Trophoblast cell (in vitro differentiated cells and primary cell): ENCODE data around the gene FLRT2.

ENCODE experiments used
- DNase-seq, 2 donors: peaks; one replicate each; pipeline ENCODE4 v3.0.0-alpha.2; 2016
- H2AFZ ChIP-seq: 2 replicates; pipeline ENCODE4 v1.6.1; 2013; ENCODE audit warnings: low read length, moderate library complexity, mild to moderate bottlenecking; ENCODE audit not compliant: insufficient read depth, poor library complexity
- H2AK5ac ChIP-seq: 2 replicates; pipeline ENCODE4 v1.6.1; 2013; ENCODE audit warnings: mild to moderate bottlenecking, low read length
- H2BK120ac ChIP-seq: 2 replicates; pipeline ENCODE4 v1.6.1; 2013; ENCODE audit warnings: low read length, mild to moderate bottlenecking, moderate library complexity; ENCODE audit not compliant: insufficient read depth, poor library complexity
- H2BK12ac ChIP-seq: 2 replicates; pipeline ENCODE4 v1.6.1; 2013; ENCODE audit warnings: mild to moderate bottlenecking, low read length, moderate library complexity
- H2BK5ac ChIP-seq: 2 replicates; pipeline ENCODE4 v1.6.1; 2013; ENCODE audit warnings: low read length, low read depth, moderate library complexity, mild to moderate bottlenecking; ENCODE audit not compliant: poor library complexity
- H3K14ac ChIP-seq: 2 replicates; pipeline ENCODE4 v1.6.1; 2013; ENCODE audit warnings: mild to moderate bottlenecking, low read length
- H3K18ac ChIP-seq: 2 replicates; pipeline ENCODE4 v1.6.1; 2013; ENCODE audit warnings: mild to moderate bottlenecking, low read length
- H3K23ac ChIP-seq: 2 replicates; pipeline ENCODE4 v1.6.1; 2013; ENCODE audit warnings: low read length
- H3K27ac ChIP-seq: 2 replicates; pipeline ENCODE4 v1.5.1; 2013; ENCODE audit warnings: low read depth, mild to moderate bottlenecking, inconsistent platforms, low read length, moderate library complexity
- H3K27me3 ChIP-seq: 2 replicates; pipeline ENCODE4 v1.6.1; 2013; ENCODE audit warnings: inconsistent platforms, mild to moderate bottlenecking, low read length, moderate library complexity; ENCODE audit not compliant: insufficient read depth
- H3K36me3 ChIP-seq, 2 experiments: 1 replicate in 1 of 2; 2 replicates in 1 of 2; pipeline ENCODE4 v1.6.1; 2013; ENCODE audit warnings: low read length in 2 of 2, mild to moderate bottlenecking in 2 of 2, moderate library complexity in 1 of 2; ENCODE audit not compliant: insufficient read depth in 2 of 2, control insufficient read depth in 1 of 2
- H3K4ac ChIP-seq: 2 replicates; pipeline ENCODE4 v1.6.1; 2013; ENCODE audit warnings: low read depth, mild to moderate bottlenecking, low read length, moderate library complexity
- H3K4me1 ChIP-seq, 2 experiments: 1 replicate in 1 of 2; 2 replicates in 1 of 2; pipeline ENCODE4 v1.6.1; 2013; ENCODE audit warnings: low read length in 2 of 2, mild to moderate bottlenecking in 2 of 2, moderate library complexity in 1 of 2; ENCODE audit not compliant: insufficient read depth in 2 of 2, control insufficient read depth in 1 of 2
- H3K4me2 ChIP-seq: 2 replicates; pipeline ENCODE4 v1.6.1; 2013; ENCODE audit warnings: inconsistent platforms, mild to moderate bottlenecking, low read length, moderate library complexity
- H3K4me3 ChIP-seq: 2 replicates; pipeline ENCODE4 v1.5.1; 2013; ENCODE audit warnings: mild to moderate bottlenecking, low read depth, low read length, inconsistent platforms
- H3K79me1 ChIP-seq: one replicate; pipeline ENCODE4 v1.6.1; 2013; ENCODE audit warnings: low read length
- H3K79me2 ChIP-seq: 2 replicates; pipeline ENCODE4 v1.6.1; 2013; ENCODE audit warnings: low read length, mild to moderate bottlenecking; ENCODE audit not compliant: control insufficient read depth, insufficient read depth, poor library complexity
- H3K9ac ChIP-seq: 2 replicates; pipeline ENCODE4 v1.6.1; 2013; ENCODE audit warnings: mild to moderate bottlenecking, low read length
- H3K9me3 ChIP-seq: 2 replicates; pipeline ENCODE4 v1.6.1; 2013; ENCODE audit warnings: low read depth, mild to moderate bottlenecking, control low read depth, inconsistent platforms, low read length; ENCODE audit not compliant: insufficient read depth
- H4K12ac ChIP-seq: 2 replicates; pipeline ENCODE4 v1.6.1; 2013; ENCODE audit warnings: low read depth, mild to moderate bottlenecking, low read length, moderate library complexity
- H4K8ac ChIP-seq: 2 replicates; pipeline ENCODE4 v1.6.1; 2013; ENCODE audit warnings: low read depth, mild to moderate bottlenecking, low read length, moderate library complexity
- H4K91ac ChIP-seq: one replicate; pipeline ENCODE4 v1.6.1; 2013; ENCODE audit warnings: low read depth, mild to moderate bottlenecking, low read length, moderate library complexity
- WGBS: extraction: QIAGEN DNeasy Blood & Tissue Kit; methylation state at CpG from one replicate; pipeline ENCODE4 v1.1.7; 2013; ENCODE audit warnings: missing lambda C conversion rate; ENCODE audit not compliant: insufficient read length, insufficient coverage; ENCODE audit errors: extremely low coverage; 5-methylcytosine and 5-hydroxymethylcytosine counted together

FLRT2 gene

DNA sequence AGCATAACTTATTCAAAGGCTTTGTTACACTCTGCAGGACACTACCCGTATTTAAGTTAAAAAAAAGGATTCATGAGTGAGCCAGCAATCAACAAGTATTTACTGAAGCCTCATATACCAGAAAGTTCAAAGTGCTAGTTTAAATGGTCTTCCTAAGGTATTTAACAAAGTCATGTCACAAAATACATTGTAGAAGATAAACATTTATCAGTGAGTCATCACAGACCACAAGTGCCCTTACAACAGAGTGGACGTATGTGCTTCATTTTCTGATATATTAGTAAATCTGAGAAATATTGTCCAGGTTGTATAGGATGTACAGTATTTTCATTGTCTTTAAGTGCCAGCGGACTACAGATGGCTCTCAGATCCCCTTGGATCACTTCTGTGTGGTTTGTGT is 24.2 kb downstream of the FLRT2 start:
- Histone ChIP-seq H3K18ac (no peak overlapping the region), H3K27me3 (no peaks in the 10 kb centered on the region), H3K23ac (no peak overlapping the region), H2AK5ac (no peak overlapping the region), H3K27ac (no peak overlapping the region), H3K79me2 (no peaks in the 10 kb centered on the region), H3K4ac (no peak overlapping the region), H3K79me1 (no peaks in the 10 kb centered on the region), H3K4me3 (no peak overlapping the region), H4K8ac (no peak overlapping the region), H3K4me2 (no peak overlapping the region), H3K4me1 (no peaks in the 10 kb centered on the region), H2BK12ac (no peak overlapping the region), H3K14ac (no peak overlapping the region), H2AFZ (no peak overlapping the region), H4K12ac (no peak overlapping the region), H3K9ac (no peak overlapping the region), H2BK5ac (no peak overlapping the region), H4K91ac (no peak overlapping the region), H3K9me3 (no peaks in the 10 kb centered on the region), H3K36me3 (peaks cover 2% of the 10 kb centered on the region in 2 experiments), H2BK120ac (no peak overlapping the region)
- no CpG with 5 or more reads among the region's 3 CpGs for WGBS
- no peak for DNase-seq

DNA sequence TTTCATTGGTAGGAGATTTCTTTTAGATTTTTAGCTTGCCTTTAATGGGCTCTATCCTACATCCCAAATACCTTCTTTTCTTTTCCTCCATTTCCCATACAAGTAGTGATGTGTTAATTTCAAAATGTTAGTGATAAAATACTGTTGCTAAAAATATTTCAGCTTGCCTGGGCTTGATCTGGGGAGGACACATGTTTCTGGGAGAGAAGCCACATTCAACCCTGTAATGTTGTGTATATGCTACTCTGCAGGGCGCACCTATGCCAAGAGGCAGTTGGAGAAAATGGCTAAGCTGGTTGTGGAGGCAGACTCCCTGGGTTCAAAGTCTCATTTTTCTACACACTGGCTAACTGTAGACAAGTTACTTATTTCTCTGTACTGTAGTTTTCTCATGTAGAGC is 26.3 kb downstream of the FLRT2 start:
- no peaks in the 10 kb centered on the region for H3K79me1 ChIP-seq
- no peak overlapping the region for H4K8ac ChIP-seq
- no peak overlapping the region for H2BK12ac ChIP-seq
- H3K27ac ChIP-seq = no peak overlapping the region
- no peak overlapping the region for H3K4ac ChIP-seq
- no peak overlapping the region for H3K4me3 ChIP-seq
- WGBS = no CpG with 5 or more reads among the region's 1 CpG
- H3K4me2 ChIP-seq = no peak overlapping the region
- no peaks in the 10 kb centered on the region for H3K79me2 ChIP-seq
- DNase-seq = no peak
- H2BK5ac ChIP-seq = no peak overlapping the region
- H3K9me3 ChIP-seq = no peaks in the 10 kb centered on the region
- no peak overlapping the region for H2BK120ac ChIP-seq
- H3K23ac ChIP-seq = no peak overlapping the region
- no peak overlapping the region for H4K12ac ChIP-seq
- H3K9ac ChIP-seq = no peak overlapping the region
- peaks cover 0 to 2% of the 10 kb centered on the region in 2 experiments for H3K36me3 ChIP-seq
- no peak overlapping the region for H3K18ac ChIP-seq
- H3K14ac ChIP-seq = no peak overlapping the region
- no peak overlapping the region for H4K91ac ChIP-seq
- no peaks in the 10 kb centered on the region for H3K4me1 ChIP-seq
- no peaks in the 10 kb centered on the region for H3K27me3 ChIP-seq
- H2AK5ac ChIP-seq = no peak overlapping the region
- no peak overlapping the region for H2AFZ ChIP-seq

DNA sequence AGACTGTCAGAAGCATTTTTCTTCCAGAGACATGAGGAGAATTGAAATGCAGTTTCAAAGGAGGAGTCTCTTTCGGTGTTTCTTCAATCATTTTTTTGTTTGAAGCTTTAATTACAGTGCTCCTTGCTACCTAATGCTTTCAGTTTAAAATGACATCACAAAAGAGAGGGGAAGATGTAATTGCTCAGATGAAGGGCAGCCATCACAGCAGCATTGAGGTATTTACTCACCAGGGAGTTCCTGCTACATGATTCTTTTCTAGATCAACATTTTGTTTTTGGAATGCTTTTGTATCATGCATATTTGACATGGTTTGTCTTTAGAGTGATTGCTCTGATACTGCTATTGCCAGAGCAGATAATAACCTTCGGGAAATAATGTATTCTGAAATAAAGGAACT is 28.6 kb downstream of the FLRT2 start:
- Histone ChIP-seq H2BK12ac (no peak overlapping the region), H3K23ac (no peak overlapping the region), H3K18ac (no peak overlapping the region), H3K27me3 (no peaks in the 10 kb centered on the region), H3K79me1 (no peaks in the 10 kb centered on the region), H3K4me3 (no peak overlapping the region), H2BK5ac (no peak overlapping the region), H3K4me2 (no peak overlapping the region), H3K27ac (no peak overlapping the region), H4K91ac (no peak overlapping the region), H2AK5ac (no peak overlapping the region), H2AFZ (no peak overlapping the region), H4K12ac (no peak overlapping the region), H2BK120ac (no peak overlapping the region), H3K14ac (no peak overlapping the region), H3K4me1 (no peaks in the 10 kb centered on the region), H4K8ac (no peak overlapping the region), H3K79me2 (no peaks in the 10 kb centered on the region), H3K4ac (no peak overlapping the region), H3K9me3 (no peaks in the 10 kb centered on the region), H3K36me3 (peaks cover 0 to 2% of the 10 kb centered on the region in 2 experiments), H3K9ac (no peak overlapping the region)
- no CpG with 5 or more reads among the region's 2 CpGs for WGBS
- no peak for DNase-seq

DNA sequence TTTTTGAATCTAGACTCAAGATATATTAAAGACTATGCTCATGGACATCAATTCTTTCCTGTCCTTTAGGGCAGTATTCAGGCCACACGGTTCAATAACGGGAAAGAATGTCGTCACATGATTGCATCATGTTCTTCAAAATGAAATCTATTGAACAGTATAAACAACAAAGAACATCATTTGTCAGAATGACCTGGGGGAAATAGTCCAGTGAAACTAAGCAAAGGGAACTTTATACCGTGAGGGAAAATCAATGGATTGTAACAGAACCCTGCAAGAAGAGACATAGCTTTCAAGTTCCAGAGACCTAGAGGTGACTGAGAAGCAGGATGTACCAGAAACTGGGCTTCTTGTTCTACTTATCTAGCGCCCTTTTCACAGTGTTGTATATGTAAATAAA is 32.7 kb downstream of the FLRT2 start:
- H4K91ac ChIP-seq = no peak overlapping the region
- no peak overlapping the region for H3K18ac ChIP-seq
- H3K14ac ChIP-seq = no peak overlapping the region
- H2BK12ac ChIP-seq = no peak overlapping the region
- no peaks in the 10 kb centered on the region for H3K9me3 ChIP-seq
- WGBS = no CpG with 5 or more reads among the region's 5 CpGs
- H3K23ac ChIP-seq = no peak overlapping the region
- no peak overlapping the region for H3K4me3 ChIP-seq
- H3K36me3 ChIP-seq = no peaks in the 10 kb centered on the region
- DNase-seq = no peak
- H3K79me1 ChIP-seq = no peaks in the 10 kb centered on the region
- H3K4me1 ChIP-seq = no peaks in the 10 kb centered on the region
- H2AFZ ChIP-seq = no peak overlapping the region
- no peak overlapping the region for H4K8ac ChIP-seq
- no peak overlapping the region for H3K4ac ChIP-seq
- no peak overlapping the region for H2AK5ac ChIP-seq
- no peaks in the 10 kb centered on the region for H3K27me3 ChIP-seq
- no peaks in the 10 kb centered on the region for H3K79me2 ChIP-seq
- no peak overlapping the region for H3K27ac ChIP-seq
- H2BK120ac ChIP-seq = no peak overlapping the region
- no peak overlapping the region for H3K4me2 ChIP-seq
- no peak overlapping the region for H2BK5ac ChIP-seq
- no peak overlapping the region for H4K12ac ChIP-seq
- H3K9ac ChIP-seq = no peak overlapping the region
